IMR-90 (cell line): ENCODE measurements around the gene SMPDL3A. TPM values are rescaled to one million over a fixed set of nuclear protein-coding genes. Genes with fewer than 3 reads are reported as not detected.

Source experiments
- ATAC-seq: fragments of 200-7000 bp; cut with Tn5 transposase; 2 replicates; pipeline ENCODE4 v1.9.1; 2020; ENCODE audit warnings: low read depth, mild to moderate bottlenecking, moderate library complexity
- BruUV-seq: library from RNA; stranded (reverse); fragments of 400-500 nt; replicated peaks from 2 replicates; lab custom pipeline; 2021; lab: Mats Ljungman, UMichigan
- CTCF ChIA-PET: fragments of 300-600 bp; formaldehyde crosslinking; extraction: SDS; loops from one replicate; lab custom pipeline; 2021; ENCODE audit warnings: antibody characterized with exemption; lab: Yijun Ruan, JAX
- POLR2A ChIA-PET: fragments of 300-600 bp; sonication (Branson Sonifier 250); formaldehyde crosslinking; loops from one replicate; lab custom pipeline; 2022; ENCODE audit warnings: antibody characterized with exemption; ENCODE audit not compliant: unreplicated experiment; lab: Charles Lee
- DNase-seq: peaks from one replicate; pipeline ENCODE4 v3.0.0; 2013
- H2AFZ ChIP-seq: replicated peaks from 2 replicates; pipeline ENCODE3; 2013; ENCODE audit warnings: low read length, mild to moderate bottlenecking; ENCODE audit not compliant: poor library complexity
- H2AK5ac ChIP-seq: 2 replicates; pipeline ENCODE4 v1.6.1; 2013; ENCODE audit warnings: low read depth, low read length, inconsistent platforms
- H2AK9ac ChIP-seq: replicated peaks from 2 replicates; pipeline ENCODE3; 2013; ENCODE audit warnings: mild to moderate bottlenecking, low read depth, low read length, moderate library complexity; ENCODE audit not compliant: poor library complexity
- H2BK120ac ChIP-seq: 2 replicates; pipeline ENCODE4 v1.6.1; 2013; ENCODE audit warnings: low read depth, low read length, inconsistent platforms
- H2BK15ac ChIP-seq: 3 replicates; pipeline ENCODE4 v1.6.1; 2013; ENCODE audit warnings: low read depth, low read length, inconsistent platforms
- H2BK20ac ChIP-seq: 2 replicates; pipeline ENCODE4 v1.6.1; 2013; ENCODE audit warnings: low read depth, mild to moderate bottlenecking, inconsistent platforms, low read length, moderate library complexity
- H2BK5ac ChIP-seq: 2 replicates; pipeline ENCODE4 v1.6.1; 2013; ENCODE audit warnings: mild to moderate bottlenecking, low read depth, low read length, inconsistent platforms; ENCODE audit not compliant: poor library complexity, severe bottlenecking
- H3K14ac ChIP-seq: replicated peaks from 2 replicates; pipeline ENCODE4 v1.6.1; 2013; ENCODE audit warnings: low read depth, low read length, inconsistent platforms
- H3K18ac ChIP-seq: 2 replicates; pipeline ENCODE4 v1.6.1; 2013; ENCODE audit warnings: low read depth, low read length, control low read depth
- H3K23ac ChIP-seq: 2 replicates; pipeline ENCODE4 v1.6.1; 2013; ENCODE audit warnings: low read depth, low read length, inconsistent platforms
- H3K27ac ChIP-seq: 2 replicates; pipeline ENCODE4 v1.5.1; 2013; ENCODE audit warnings: mild to moderate bottlenecking, control low read depth, low read length; ENCODE audit not compliant: insufficient read depth
- H3K27me3 ChIP-seq: 2 replicates; pipeline ENCODE4 v1.6.1; 2013; ENCODE audit warnings: low read length; ENCODE audit not compliant: control insufficient read depth, insufficient read depth
- H3K36me3 ChIP-seq: 2 replicates; pipeline ENCODE4 v1.6.1; 2013; ENCODE audit warnings: low read length, mixed read lengths; ENCODE audit not compliant: control insufficient read depth, insufficient read depth
- H3K4ac ChIP-seq: 2 replicates; pipeline ENCODE4 v1.6.1; 2013; ENCODE audit warnings: low read depth, low read length, inconsistent platforms
- H3K4me1 ChIP-seq: 2 replicates; pipeline ENCODE4 v1.6.1; 2013; ENCODE audit warnings: low read length, mixed read lengths; ENCODE audit not compliant: control insufficient read depth, insufficient read depth
- H3K4me2 ChIP-seq: 2 replicates; pipeline ENCODE4 v1.6.1; 2013; ENCODE audit warnings: low read depth, mild to moderate bottlenecking, control low read depth, low read length, moderate library complexity
- H3K4me3 ChIP-seq: 2 replicates; pipeline ENCODE4 v1.5.1; 2013; ENCODE audit warnings: low read depth, mild to moderate bottlenecking, control low read depth, low read length, moderate library complexity; ENCODE audit not compliant: insufficient read depth
- H3K56ac ChIP-seq: 2 replicates; pipeline ENCODE4 v1.6.1; 2013; ENCODE audit warnings: low read length, inconsistent platforms; ENCODE audit not compliant: insufficient read depth; ENCODE audit errors: extremely low read depth
- H3K79me1 ChIP-seq, 2 experiments: 2 replicates each; pipeline ENCODE4 v1.6.1; 2013; ENCODE audit warnings: low read length in 2 of 2, inconsistent platforms in 1 of 2, low read depth in 1 of 2
- H3K9ac ChIP-seq: 2 replicates; pipeline ENCODE4 v1.6.1; 2013; ENCODE audit warnings: low read depth, low read length, control low read depth
- H3K9me1 ChIP-seq: 2 replicates; pipeline ENCODE4 v1.6.1; 2013; ENCODE audit warnings: low read length, inconsistent platforms; ENCODE audit not compliant: insufficient read depth
- H3K9me3 ChIP-seq: 2 replicates; pipeline ENCODE4 v1.6.1; 2013; ENCODE audit warnings: low read length; ENCODE audit not compliant: control insufficient read depth, insufficient read depth
- H4K20me1 ChIP-seq: 2 replicates; pipeline ENCODE4 v1.6.1; 2013; ENCODE audit warnings: low read length, inconsistent platforms; ENCODE audit not compliant: insufficient read depth
- H4K5ac ChIP-seq: 2 replicates; pipeline ENCODE4 v1.6.1; 2013; ENCODE audit warnings: mild to moderate bottlenecking, low read depth, low read length, control low read depth
- H4K8ac ChIP-seq, 2 experiments: 2 replicates each; pipeline ENCODE4 v1.6.1; 2013; ENCODE audit warnings: low read depth in 2 of 2, low read length in 2 of 2, control low read depth in 1 of 2, inconsistent platforms in 1 of 2
- H4K91ac ChIP-seq: 2 replicates; pipeline ENCODE4 v1.6.1; 2013; ENCODE audit warnings: low read depth, low read length, inconsistent platforms; ENCODE audit not compliant: insufficient read depth
- MAZ ChIP-seq: IDR thresholded peaks from 2 replicates; pipeline ENCODE4 v1.6.1; 2012; ENCODE audit warnings: low read depth, mild to moderate bottlenecking, low read length, improper control_type of control experiment, moderate library complexity, borderline replicate concordance
- MXI1 ChIP-seq: IDR thresholded peaks from 2 replicates; pipeline ENCODE4 v1.6.1; 2012; ENCODE audit warnings: low read depth, mild to moderate bottlenecking, low read length, moderate library complexity, borderline replicate concordance
- NFE2L2 ChIP-seq: fragments of 150-350 bp; IDR thresholded peaks from 2 replicates; pipeline ENCODE4 v1.6.1; 2016; ENCODE audit warnings: low read depth, mild to moderate bottlenecking, low read length
- RAD21 ChIP-seq: IDR thresholded peaks from 2 replicates; pipeline ENCODE4 v1.6.1; 2012; ENCODE audit warnings: low read length, improper control_type of control experiment
- RCOR1 ChIP-seq: IDR thresholded peaks from 2 replicates; pipeline ENCODE4 v1.6.1; 2012; ENCODE audit warnings: mild to moderate bottlenecking, low read length, improper control_type of control experiment; ENCODE audit not compliant: insufficient replicate concordance
- WGBS, 2 experiments: methylation state at CpG; one replicate each; pipeline versions ENCODE4 v1.1.5 to v1.1.7; 2013; ENCODE audit warnings: missing lambda C conversion rate in 2 of 2; ENCODE audit not compliant: insufficient read length in 1 of 2; ENCODE audit errors: extremely low coverage in 2 of 2; 5-methylcytosine and 5-hydroxymethylcytosine counted together
- dilution Hi-C: fragments of 300-500 bp; cut with HindIII; formaldehyde crosslinking; loops from one replicate; pipeline ENCODE4 v1.14.3; 2018; ENCODE audit warnings: low sequenced_read_pairs; ENCODE audit not compliant: unreplicated experiment
- in situ Hi-C: fragments of 300-500 bp; cut with MboI; formaldehyde crosslinking; loops from 3 replicates; pipeline ENCODE4 v1.14.3; 2019; ENCODE audit warnings: low sequenced_read_pairs, inconsistent platforms, mixed read lengths
- intact Hi-C: fragments of 100-400 bp; cut with micrococcal nuclease; formaldehyde crosslinking; loops from 2 replicates; pipeline ENCODE4 v1.10.0; 2022
- polyA plus RNA-seq, 3 experiments: library from polyadenylated mRNA; depleted of rRNA; stranded (reverse); fragments of >200 nt; gene quantifications; 2 replicates each; pipeline ENCODE4 v1.2.3, GENCODE V29; 2012; ENCODE audit warnings: low replicate concordance in 1 of 3
- total RNA-seq: library from RNA; depleted of rRNA; stranded (reverse); fragments of >200 nt; gene quantifications from 2 replicates; pipeline ENCODE4 v1.2.3, GENCODE V29; 2012

SMPDL3A gene
- total and polyA plus RNA-seq, 2 of the 4 experiments (the other 2 are of a cell fraction): 9.9 to 14.2 TPM

DNA sequence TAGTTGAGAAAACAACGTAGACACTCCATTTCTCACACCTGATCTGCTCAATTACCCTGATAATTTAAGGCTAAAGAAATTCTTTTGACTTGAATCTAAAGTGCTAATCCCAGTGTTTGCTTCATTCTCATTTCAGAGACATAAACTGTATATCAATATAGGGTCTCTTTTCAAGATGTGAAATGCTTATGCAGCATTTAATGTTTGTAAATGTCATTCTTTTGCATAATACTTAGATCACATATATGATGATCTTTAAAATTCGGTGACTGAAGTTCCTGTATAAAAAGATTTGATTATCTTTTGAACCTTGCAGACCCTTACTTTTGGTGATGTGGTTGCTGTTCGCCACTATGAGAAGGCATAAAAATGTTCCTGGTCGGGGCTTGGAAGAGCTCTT, 5.7 kb upstream of the SMPDL3A start:
- no peak overlapping the region for H3K27ac ChIP-seq
- dilution Hi-C loops: no loop called here
- in situ Hi-C loops: no loop called here
- H3K56ac ChIP-seq: no peak overlapping the region
- H4K8ac ChIP-seq: no peak overlapping the region
- H3K4ac ChIP-seq: no peak overlapping the region
- ATAC-seq: no peak
- no peak overlapping the region for H3K9ac ChIP-seq
- no peaks in the 10 kb centered on the region for H3K36me3 ChIP-seq
- H3K18ac ChIP-seq: no peak overlapping the region
- H2AFZ ChIP-seq: no peak overlapping the region
- H2BK5ac ChIP-seq: no peak overlapping the region
- intact Hi-C loops: no loop called here
- no peak overlapping the region for H4K5ac ChIP-seq
- H4K91ac ChIP-seq: no peak overlapping the region
- H3K4me3 ChIP-seq: no peak overlapping the region
- H2BK120ac ChIP-seq: no peak overlapping the region
- H2BK15ac ChIP-seq: no peak overlapping the region
- no peak overlapping the region for H3K4me2 ChIP-seq
- POLR2A ChIA-PET: no interaction called here
- CTCF ChIA-PET: no interaction called here
- H2AK5ac ChIP-seq: no peak overlapping the region
- peaks cover 4% of the 10 kb centered on the region; the same call in 1 of the 2 replicates for H3K27me3 ChIP-seq
- no peaks in the 10 kb centered on the region for H4K20me1 ChIP-seq
- H3K14ac ChIP-seq: no peak overlapping the region
- no peak overlapping the region for H2AK9ac ChIP-seq
- no peaks in the 10 kb centered on the region for H3K9me3 ChIP-seq
- no peaks in the 10 kb centered on the region for H3K9me1 ChIP-seq
- no peak for DNase-seq
- H2BK20ac ChIP-seq: no peak overlapping the region
- TF ChIP-seq RCOR1: no peak
- no peak for TF ChIP-seq MXI1
- TF ChIP-seq NFE2L2: no peak
- no peak for TF ChIP-seq RAD21
- no peak for TF ChIP-seq MAZ
- no peaks in the 10 kb centered on the region for H3K79me1 ChIP-seq
- no TSS peak for BruUV-seq
- peaks cover 3% of the 10 kb centered on the region; the same call in 1 of the 2 replicates for H3K4me1 ChIP-seq
- no CpG with 5 or more reads among the region's 4 CpGs for WGBS, 2 experiments
- H3K23ac ChIP-seq: no peak overlapping the region
